ENCODE measurements around the gene ATP8B1.
"Not testable (repeated sequence)": the region's sequence is repeated elsewhere in the genome, so short reads cannot be mapped to it uniquely, and the experiment has no call there.

Gene ATP8B1

GRCh38 chr18:57651914-57652313 is 151.2 kb downstream of the ATP8B1 start:
- DNase-seq, result no peak

- DNase-seq, result no peak
Measured at GRCh38 chr18:57649556-57650500, 153.3 kb downstream of the ATP8B1 start.

- DNase-seq, result no peak
Measured at GRCh38 chr18:57648414-57648813, 154.7 kb downstream of the ATP8B1 start.

- no peak for DNase-seq
Measured at GRCh38 chr18:57644540-57644939, 158.6 kb downstream of the ATP8B1 start.

- DNase-seq, result not testable (repeated sequence)
Measured at GRCh38 chr18:57643726-57644125, 159.4 kb downstream of the ATP8B1 start.

- not testable (repeated sequence) for DNase-seq
Measured at GRCh38 chr18:57642462-57642861, 160.7 kb downstream of the ATP8B1 start.

GRCh38 chr18:57640749-57641148 is 162.4 kb downstream of the ATP8B1 start:
- no peak for DNase-seq

- DNase-seq, result no peak
Measured at GRCh38 chr18:57640236-57640635, 162.9 kb downstream of the ATP8B1 start.

GRCh38 chr18:57635003-57635822 is 167.9 kb downstream of the ATP8B1 start:
- no peak for DNase-seq

- no peak for DNase-seq
Measured at GRCh38 chr18:57631697-57632096, 171.4 kb downstream of the ATP8B1 start.

GRCh38 chr18:57630754-57631595 is 172.1 kb downstream of the ATP8B1 start:
- DNase-seq, result no peak

GRCh38 chr18:57630002-57630753 is 172.9 kb downstream of the ATP8B1 start:
- DNase-seq, result peak; percentile 61

- no peak for DNase-seq
Measured at GRCh38 chr18:57629422-57629821, 173.7 kb downstream of the ATP8B1 start.

- DNase-seq, result no peak
Measured at GRCh38 chr18:57627488-57627887, 175.6 kb downstream of the ATP8B1 start.

GRCh38 chr18:57624988-57625387 is 178.1 kb downstream of the ATP8B1 start:
- DNase-seq, result no peak

GRCh38 chr18:57621246-57621604 is 181.9 kb downstream of the ATP8B1 start:
- DNase-seq, result no peak

- DNase-seq, result no peak
Measured at GRCh38 chr18:57619876-57620275, 183.2 kb downstream of the ATP8B1 start.

- DNase-seq, result no peak
Measured at GRCh38 chr18:57618910-57619309, 184.2 kb downstream of the ATP8B1 start.

GRCh38 chr18:57603871-57604270 is 199.2 kb downstream of the ATP8B1 start:
- DNase-seq, result no peak

All from GOT3 (cell line).